Upper lobe of left lung (tissue), 4 donors: ENCODE results near the gene REXO4.

ENCODE experiments used
- CTCF ChIP-seq, 6 experiments: fragments of 450-650 bp in 4 of 6; fragments of 200-600 bp in 2 of 6; sonication (generic) in 2 of 6; IDR thresholded peaks; one replicate each; pipeline ENCODE4 v1.5.1; 2016 to 2019; ENCODE audit warnings: antibody characterized with exemption in 6 of 6
- POLR2AphosphoS5 ChIP-seq, 2 donors: sonication (generic); formaldehyde crosslinking; IDR thresholded peaks; one replicate each; pipeline ENCODE4 v1.5.1; 2017; ENCODE audit warnings: antibody characterized with exemption in 2 of 2

GRCh38 chr9:133423216-133423615, 5.4 kb upstream of the REXO4 start:
- TF ChIP-seq POLR2AphosphoS5 (IDR thresholded peaks at IDR 0.05) = no peak
- no peak for TF ChIP-seq CTCF (IDR thresholded peaks at IDR 0.05)
